HG02642 (cell line): ENCODE measurements around the gene AHSG.

ENCODE experiments used
- ATAC-seq: cut with Tn5 transposase; IDR thresholded peaks from one replicate; pipeline ENCODE4 v1.9.1; 2021; ENCODE audit warnings: mild to moderate bottlenecking; ENCODE audit not compliant: unreplicated experiment, poor library complexity

The AHSG gene

DNA sequence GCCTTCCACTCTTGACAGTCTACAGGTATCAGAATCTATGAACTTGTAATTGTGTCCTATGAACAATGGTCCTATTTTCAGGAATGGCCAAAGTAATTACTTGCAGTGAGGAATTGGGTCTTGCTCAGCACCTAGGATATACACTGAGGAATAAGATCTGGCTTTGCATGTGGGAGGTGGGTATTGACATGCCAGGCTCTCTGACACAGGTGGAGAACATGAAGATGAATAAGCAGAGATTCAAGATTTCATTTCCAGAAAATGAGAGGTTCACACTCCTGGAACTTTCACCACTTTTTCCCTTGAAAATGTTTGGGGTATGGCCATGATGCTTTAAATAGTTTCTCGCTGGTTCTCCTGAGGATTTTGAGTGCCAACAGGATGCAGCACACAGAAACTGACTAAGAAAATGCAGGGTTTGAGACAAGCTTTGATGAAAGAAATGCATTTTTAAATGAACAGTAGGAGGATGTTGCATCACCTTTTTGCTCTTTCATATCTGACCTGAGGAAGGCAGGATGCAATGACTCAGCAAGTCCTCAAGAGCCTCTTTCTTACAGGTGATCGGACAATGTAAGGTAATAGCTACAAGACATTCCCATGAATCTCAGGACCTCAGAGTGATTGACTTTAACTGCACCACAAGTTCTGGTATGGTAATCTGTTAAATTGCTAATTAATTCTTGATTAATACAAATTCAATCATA is 56.7 kb downstream of the AHSG start:
- ATAC-seq: no peak

- no peak for ATAC-seq
Observed at GRCh38 chr3:186670155-186670554, 57.3 kb downstream of the AHSG start.
